ENCODE data around the gene ZNF638.

- TF ChIP-seq REST (IDR thresholded peaks at IDR 0.05; ENCODE audit: low read depth): no peak
- no peak for TF ChIP-seq POLR2A (IDR thresholded peaks at IDR 0.05; ENCODE audit: borderline replicate concordance, extremely low read depth, insufficient read depth, insufficient read length)
- TF ChIP-seq CTCF (IDR thresholded peaks at IDR 0.05 in 2 of 3, conservative IDR thresholded peaks at IDR 0.05 in 1 of 3; ENCODE audit: borderline replicate concordance in 1 of 3, insufficient read depth in 1 of 3, low read depth in 2 of 3, low read length in 2 of 3): no peak
- no peak for TF ChIP-seq MAX (IDR thresholded peaks at IDR 0.05)
- no peak for TF ChIP-seq RAD21 (IDR thresholded peaks at IDR 0.05; ENCODE audit: low read depth)
- no peak for TF ChIP-seq SP1 (IDR thresholded peaks at IDR 0.05; ENCODE audit: low read depth)
- TF ChIP-seq EZH2phosphoT487 (IDR thresholded peaks at IDR 0.05; ENCODE audit: borderline replicate concordance): no peak
- TF ChIP-seq YY1 (IDR thresholded peaks at IDR 0.05; ENCODE audit: extremely low read depth, insufficient replicate concordance, low read depth, low read length): no peak
- TF ChIP-seq EGR1 (IDR thresholded peaks at IDR 0.05; ENCODE audit: low read depth): no peak
- no peak for TF ChIP-seq POLR2AphosphoS5 (IDR thresholded peaks at IDR 0.05; ENCODE audit: low read depth, low read length)
- TF ChIP-seq JUND (IDR thresholded peaks at IDR 0.05): no peak
- TF ChIP-seq EZH2 (IDR thresholded peaks at IDR 0.05): no peak
Observed at GRCh38 chr2:71393216-71393615, 61.6 kb downstream of the ZNF638 start.
